Thyroid gland (tissue), 4 donors: ENCODE measurements around the gene OR13J1. TPM values are rescaled to one million over a fixed set of nuclear protein-coding genes. Genes with fewer than 3 reads are reported as not detected.

Experiments
- DNase-seq, 2 donors: peaks; one replicate each; pipeline ENCODE4 v3.0.0-alpha.2; 2019
- H3K27ac ChIP-seq, 3 donors: fragments of 200-600 bp; sonication (generic); 1 replicate in 2 of 3; 2 replicates in 1 of 3; pipeline ENCODE4 v1.5.1; 2016 to 2019; ENCODE audit warnings: mild to moderate bottlenecking in 1 of 3, moderate library complexity in 1 of 3
- H3K27me3 ChIP-seq: fragments of 200-600 bp; sonication (generic); one replicate; pipeline ENCODE4 v1.5.1; 2019
- H3K36me3 ChIP-seq, 2 donors: fragments of 200-600 bp; sonication (generic); one replicate each; pipeline ENCODE4 v1.5.1; 2016 to 2019
- H3K4me1 ChIP-seq, 2 donors: fragments of 200-600 bp; sonication (generic); one replicate each; pipeline ENCODE4 v1.5.1; 2017 to 2019
- H3K4me3 ChIP-seq, 3 donors: fragments of 200-600 bp; sonication (generic); replicated peaks in 1 of 3; 1 replicate in 2 of 3; 2 replicates in 1 of 3; pipeline ENCODE4 v1.5.1; 2016; ENCODE audit warnings: mild to moderate bottlenecking in 1 of 3
- H3K9me3 ChIP-seq: fragments of 200-600 bp; sonication (generic); one replicate; pipeline ENCODE4 v1.5.1; 2017
- POLR2A ChIP-seq, 2 donors: fragments of 450-650 bp; IDR thresholded peaks; one replicate each; pipeline ENCODE4 v1.6.1; 2017; ENCODE audit warnings: antibody characterized with exemption in 2 of 2, mild to moderate bottlenecking in 2 of 2, moderate library complexity in 1 of 2
- WGBS, 2 donors: methylation state at CpG; one replicate each; pipeline ENCODE4 v1.1.5; 2017; 5-methylcytosine and 5-hydroxymethylcytosine counted together
- intact Hi-C: fragments of 100-400 bp; cut with DNase I; formaldehyde crosslinking; loops from one replicate; pipeline ENCODE4 v1.15.1; 2023
- total RNA-seq, 4 donors: library from RNA; depleted of rRNA; stranded (reverse); fragments of >200 nt; gene quantifications; one replicate each; pipeline ENCODE4 v1.2.3, GENCODE V29; 2016
- TF ChIP-seq, protein P1 (sequence below), 6 experiments: fragments of 200-600 bp in 3 of 6; fragments of 450-650 bp in 3 of 6; sonication (generic) in 3 of 6; IDR thresholded peaks; one replicate each; pipeline ENCODE4 v1.5.1; 2016 to 2019; ENCODE audit warnings: antibody characterized with exemption in 6 of 6, mild to moderate bottlenecking in 2 of 6, inconsistent platforms in 1 of 6, moderate library complexity in 1 of 6

OR13J1 gene
- total RNA-seq, 4 donors from 2014 or later = not detected

DNA sequence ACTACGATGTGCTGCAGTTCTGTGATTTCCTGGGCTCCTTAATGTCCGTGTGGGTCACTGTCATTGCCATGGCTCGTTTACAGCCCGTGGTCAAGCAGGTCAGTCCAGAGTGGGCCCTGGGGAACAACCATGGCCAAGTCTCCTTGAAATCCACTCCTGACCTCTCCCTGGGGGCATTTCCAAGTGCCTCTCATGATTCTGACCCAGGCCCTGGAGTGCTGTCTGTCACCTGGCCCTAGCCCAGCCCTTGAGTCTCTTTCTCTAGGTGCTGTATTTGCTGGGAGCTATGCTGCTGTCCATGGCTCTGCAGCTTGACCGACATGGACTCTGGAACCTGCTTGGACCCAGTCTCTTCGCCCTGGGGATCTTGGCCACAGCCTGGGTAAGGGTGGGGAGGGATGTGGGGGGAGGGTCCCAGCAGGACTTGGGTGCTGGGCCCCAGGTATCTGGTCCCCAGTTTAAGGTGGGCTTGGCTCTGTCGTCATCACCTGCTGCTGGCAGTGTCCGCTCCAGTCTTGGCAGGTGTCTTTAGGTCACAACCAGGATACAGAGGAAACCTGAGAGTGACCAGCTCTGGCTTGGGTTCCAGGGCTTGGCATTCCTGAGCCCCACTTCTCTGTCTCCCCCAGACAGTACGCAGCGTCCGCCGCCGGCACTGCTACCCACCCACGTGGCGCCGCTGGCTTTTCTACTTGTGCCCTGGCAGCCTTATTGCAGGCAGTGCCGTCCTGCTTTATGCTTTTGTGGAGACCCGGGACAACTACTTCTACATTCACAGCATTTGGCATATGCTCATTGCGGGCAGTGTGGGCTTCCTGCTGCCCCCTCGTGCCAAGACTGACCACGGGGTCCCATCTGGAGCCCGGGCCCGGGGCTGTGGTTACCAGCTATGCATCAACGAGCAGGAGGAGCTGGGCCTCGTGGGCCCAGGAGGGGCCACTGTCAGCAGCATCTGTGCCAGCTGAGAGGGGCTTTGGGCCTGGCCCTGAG, 17.0 kb downstream of the OR13J1 start:
- no peaks in the 10 kb centered on the region for H3K36me3 ChIP-seq
- no peaks in the 10 kb centered on the region for H3K4me1 ChIP-seq
- WGBS, 2 donors = 78 to 89% methylated on average over 18 to 22 of the region's 25 CpGs
- no peaks in the 10 kb centered on the region for H3K9me3 ChIP-seq
- no peaks in the 10 kb centered on the region for H3K27me3 ChIP-seq
- no peak overlapping the region for H3K27ac ChIP-seq
- intact Hi-C loops = no loop called here
- peak in 1 of 2 donors; percentile 25 for DNase-seq
- TF ChIP-seq, protein P1, sequence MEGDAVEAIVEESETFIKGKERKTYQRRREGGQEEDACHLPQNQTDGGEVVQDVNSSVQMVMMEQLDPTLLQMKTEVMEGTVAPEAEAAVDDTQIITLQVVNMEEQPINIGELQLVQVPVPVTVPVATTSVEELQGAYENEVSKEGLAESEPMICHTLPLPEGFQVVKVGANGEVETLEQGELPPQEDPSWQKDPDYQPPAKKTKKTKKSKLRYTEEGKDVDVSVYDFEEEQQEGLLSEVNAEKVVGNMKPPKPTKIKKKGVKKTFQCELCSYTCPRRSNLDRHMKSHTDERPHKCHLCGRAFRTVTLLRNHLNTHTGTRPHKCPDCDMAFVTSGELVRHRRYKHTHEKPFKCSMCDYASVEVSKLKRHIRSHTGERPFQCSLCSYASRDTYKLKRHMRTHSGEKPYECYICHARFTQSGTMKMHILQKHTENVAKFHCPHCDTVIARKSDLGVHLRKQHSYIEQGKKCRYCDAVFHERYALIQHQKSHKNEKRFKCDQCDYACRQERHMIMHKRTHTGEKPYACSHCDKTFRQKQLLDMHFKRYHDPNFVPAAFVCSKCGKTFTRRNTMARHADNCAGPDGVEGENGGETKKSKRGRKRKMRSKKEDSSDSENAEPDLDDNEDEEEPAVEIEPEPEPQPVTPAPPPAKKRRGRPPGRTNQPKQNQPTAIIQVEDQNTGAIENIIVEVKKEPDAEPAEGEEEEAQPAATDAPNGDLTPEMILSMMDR (IDR thresholded peaks at IDR 0.05) = no peak
- no peak for TF ChIP-seq POLR2A (IDR thresholded peaks at IDR 0.05)
- no peak overlapping the region for H3K4me3 ChIP-seq

DNA sequence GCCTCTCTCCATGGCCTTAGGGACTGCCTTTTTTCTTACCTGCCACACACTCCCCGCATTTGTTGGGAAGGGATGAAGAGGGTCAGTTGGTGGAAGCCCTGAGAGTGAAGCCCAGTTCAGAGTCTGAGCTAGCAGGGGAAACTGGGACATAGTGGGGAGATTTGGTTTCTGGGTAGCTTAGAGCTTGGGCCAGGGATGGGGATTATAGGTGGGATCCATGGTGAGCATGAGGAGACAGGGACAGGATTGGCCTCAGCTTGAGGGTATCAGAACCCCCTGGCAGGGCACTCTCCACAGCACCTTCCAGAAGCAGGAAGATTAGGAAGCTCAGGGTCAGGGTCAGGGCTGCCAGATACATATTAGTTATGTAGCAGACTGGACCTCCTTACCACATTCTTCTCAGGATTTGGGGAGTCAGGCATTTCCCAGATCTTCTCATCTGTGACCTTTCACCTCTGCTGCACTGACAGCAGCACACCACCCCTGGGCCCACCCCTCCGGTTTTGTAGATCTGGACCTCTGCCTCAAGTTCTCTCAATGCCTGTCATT, 17.9 kb downstream of the OR13J1 start:
- H3K4me3 ChIP-seq = no peak overlapping the region
- H3K27ac ChIP-seq = no peak overlapping the region
- no peaks in the 10 kb centered on the region for H3K27me3 ChIP-seq
- peaks cover 0 to 1% of the 10 kb centered on the region in 2 donors for H3K36me3 ChIP-seq
- no peak for TF ChIP-seq POLR2A (IDR thresholded peaks at IDR 0.05)
- TF ChIP-seq, protein P1 (IDR thresholded peaks at IDR 0.05) = no peak
- no peak for DNase-seq
- no peaks in the 10 kb centered on the region for H3K9me3 ChIP-seq
- WGBS, 2 donors = 89 to 90% methylated on average over 2 of the region's 2 CpGs
- intact Hi-C loops = no loop called here
- no peaks in the 10 kb centered on the region for H3K4me1 ChIP-seq

DNA sequence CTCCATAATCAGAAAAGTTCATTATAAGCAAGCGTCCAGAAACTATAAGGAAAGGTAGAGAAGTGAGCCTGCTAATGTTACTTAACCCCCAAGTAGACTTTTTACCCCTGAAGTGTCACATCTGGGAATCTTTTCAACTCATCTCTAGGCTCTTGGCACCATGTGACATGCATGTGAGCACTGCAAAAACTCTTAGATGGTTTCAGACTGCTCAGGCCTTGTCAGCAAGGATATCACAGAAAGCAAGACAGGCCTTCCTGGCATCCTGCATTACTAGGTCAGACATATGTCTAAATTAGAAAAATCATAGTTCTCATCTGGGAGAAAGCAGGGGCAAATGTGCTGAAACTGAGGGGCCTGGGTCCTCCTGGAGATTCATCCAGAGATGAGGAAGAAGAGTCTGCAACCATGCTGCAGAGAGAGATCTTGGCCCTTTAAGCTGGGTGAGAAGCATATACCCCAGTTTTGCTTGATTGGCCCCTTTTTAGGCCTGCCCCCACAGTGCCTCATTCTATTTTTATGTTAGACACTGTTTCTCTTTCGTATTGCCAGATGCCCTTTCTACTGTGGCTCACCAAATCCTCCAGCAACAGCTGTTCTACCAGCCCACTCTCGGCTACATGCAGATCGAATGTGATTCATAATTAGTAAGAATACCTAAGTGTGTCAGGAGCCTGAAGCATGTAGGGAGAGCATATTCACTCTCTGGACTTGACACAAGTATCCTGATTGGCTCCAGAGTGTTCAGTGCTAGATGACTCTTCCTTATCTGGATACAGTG, 22.2 kb downstream of the OR13J1 start:
- no peak overlapping the region for H3K4me3 ChIP-seq
- H3K27ac ChIP-seq = no peak overlapping the region
- no peaks in the 10 kb centered on the region for H3K9me3 ChIP-seq
- no peak for DNase-seq
- H3K27me3 ChIP-seq = no peaks in the 10 kb centered on the region
- 85 to 91% methylated on average over 4 of the region's 4 CpGs for WGBS, 2 donors
- H3K4me1 ChIP-seq = peaks cover 0 to 9% of the 10 kb centered on the region in 2 donors
- H3K36me3 ChIP-seq = peaks cover 6 to 8% of the 10 kb centered on the region in 2 donors
- TF ChIP-seq, protein P1 (IDR thresholded peaks at IDR 0.05) = no peak
- TF ChIP-seq POLR2A (IDR thresholded peaks at IDR 0.05) = no peak
- intact Hi-C loops = no loop called here

DNA sequence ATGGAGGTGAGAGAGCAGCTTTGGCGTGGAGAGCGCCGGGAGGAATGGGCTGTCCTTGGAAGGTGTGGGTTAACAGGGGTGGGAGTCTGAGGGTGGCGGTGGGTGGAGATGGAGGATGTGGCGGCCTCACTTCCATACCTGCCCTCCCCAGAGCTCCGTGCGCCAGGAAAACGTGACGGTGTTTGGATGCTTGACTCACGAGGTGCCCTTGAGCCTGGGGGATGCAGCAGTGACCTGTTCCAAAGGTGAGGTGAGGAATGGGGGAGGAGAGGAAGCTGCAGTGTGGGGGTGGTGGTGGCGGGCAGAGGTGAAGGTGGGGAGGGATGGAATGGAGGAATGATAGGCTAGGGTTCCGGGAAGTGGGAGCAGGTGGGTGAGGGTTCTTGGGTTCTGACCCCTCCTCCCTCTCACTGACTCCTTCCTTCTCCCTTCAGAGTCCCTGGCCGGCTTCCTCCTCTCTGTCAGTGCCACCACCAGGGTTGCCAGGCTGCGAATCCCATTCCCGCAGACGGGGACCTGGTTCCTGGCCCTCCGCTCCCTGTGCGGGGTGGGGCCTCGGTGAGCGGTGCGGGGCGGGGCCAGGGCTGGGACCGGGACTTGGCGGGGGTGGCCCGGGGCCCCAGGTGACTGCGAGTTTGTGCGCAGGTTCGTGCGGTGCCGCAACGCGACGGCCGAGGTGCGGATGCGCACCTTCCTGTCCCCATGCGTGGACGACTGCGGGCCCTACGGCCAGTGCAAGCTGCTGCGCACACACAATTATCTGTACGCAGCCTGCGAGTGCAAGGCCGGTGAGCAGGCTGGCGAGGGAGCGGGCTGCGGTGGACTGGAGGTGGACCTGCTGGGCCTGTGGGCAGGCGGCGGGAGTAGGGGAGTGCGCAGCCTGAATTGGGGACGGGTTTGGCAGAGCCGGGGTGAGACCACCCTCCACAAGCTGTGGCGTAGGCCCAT, 24.1 kb downstream of the OR13J1 start:
- H3K27me3 ChIP-seq = no peaks in the 10 kb centered on the region
- H3K4me1 ChIP-seq = peaks cover 0 to 9% of the 10 kb centered on the region in 2 donors
- peak; percentile 14 to 51 for DNase-seq
- intact Hi-C loops = no loop called here
- H3K27ac ChIP-seq = no peak overlapping the region
- no peak for TF ChIP-seq POLR2A (IDR thresholded peaks at IDR 0.05)
- TF ChIP-seq, protein P1 (IDR thresholded peaks at IDR 0.05) = no peak
- H3K4me3 ChIP-seq = no peak overlapping the region
- no peaks in the 10 kb centered on the region for H3K9me3 ChIP-seq
- peaks cover 6 to 8% of the 10 kb centered on the region in 2 donors for H3K36me3 ChIP-seq
- WGBS, 2 donors = 64 to 71% methylated on average over 31 to 44 of the region's 53 CpGs
